Choroid plexus epithelial cell (primary cell): Measurements from ENCODE around the gene ACSL1.

ENCODE experiments used
- DNase-seq: peaks from one replicate; pipeline ENCODE4 v3.0.0-alpha.2; 2010; ENCODE audit warnings: low read depth
- H3K4me3 ChIP-seq: 2 replicates; pipeline ENCODE4 v1.5.1; 2011; ENCODE audit warnings: low read depth, mild to moderate bottlenecking, control low read depth, low read length, moderate library complexity
- CTCF ChIP-seq: conservative IDR thresholded peaks from 2 replicates; pipeline ENCODE4 v1.5.1; 2011; ENCODE audit warnings: low read depth, mild to moderate bottlenecking, control low read depth, inconsistent platforms, low read length, moderate library complexity

The ACSL1 gene

GRCh38 chr4:184825141-184825895 lies 450 bp downstream of the ACSL1 start:
- no peak for TF ChIP-seq CTCF

GRCh38 chr4:184824776-184825084 lies 1.0 kb downstream of the ACSL1 start:
- peak overlapping the region; percentile 71 for H3K4me3 ChIP-seq

More at GRCh38 chr4:184825141-184825895, 450 bp downstream of the ACSL1 start:
- H3K4me3 ChIP-seq: peak overlapping the region; percentile 71
- no peak for DNase-seq

GRCh38 chr4:184824081-184824775 lies 1.5 kb downstream of the ACSL1 start:
- no peak for TF ChIP-seq CTCF
- H3K4me3 ChIP-seq: peak overlapping the region; percentile 71
- DNase-seq: no peak

More at GRCh38 chr4:184824776-184825084, 1.0 kb downstream of the ACSL1 start:
- TF ChIP-seq CTCF: no peak
- no peak for DNase-seq

- no peak for TF ChIP-seq CTCF
- peak overlapping the region; percentile 71 for H3K4me3 ChIP-seq
- DNase-seq: no peak
Observed at GRCh38 chr4:184823014-184823413, 2.8 kb downstream of the ACSL1 start.

GRCh38 chr4:184822356-184822755 lies 3.4 kb downstream of the ACSL1 start:
- no peak for TF ChIP-seq CTCF
- no peak for DNase-seq
- no peak overlapping the region for H3K4me3 ChIP-seq

GRCh38 chr4:184821242-184821641 lies 4.5 kb downstream of the ACSL1 start:
- H3K4me3 ChIP-seq: no peak overlapping the region
- TF ChIP-seq CTCF: no peak
- DNase-seq: no peak

GRCh38 chr4:184819786-184820185 lies 6.0 kb downstream of the ACSL1 start:
- DNase-seq: no peak
- TF ChIP-seq CTCF: no peak
- no peak overlapping the region for H3K4me3 ChIP-seq
